ENCODE data around the gene ESYT2. TPM values are rescaled to one million over a fixed set of nuclear protein-coding genes. Genes with fewer than 3 reads are reported as not detected.

ESYT2 gene
- total RNA-seq, 1 experiment from 2014 or later = 39.0 TPM

DNA sequence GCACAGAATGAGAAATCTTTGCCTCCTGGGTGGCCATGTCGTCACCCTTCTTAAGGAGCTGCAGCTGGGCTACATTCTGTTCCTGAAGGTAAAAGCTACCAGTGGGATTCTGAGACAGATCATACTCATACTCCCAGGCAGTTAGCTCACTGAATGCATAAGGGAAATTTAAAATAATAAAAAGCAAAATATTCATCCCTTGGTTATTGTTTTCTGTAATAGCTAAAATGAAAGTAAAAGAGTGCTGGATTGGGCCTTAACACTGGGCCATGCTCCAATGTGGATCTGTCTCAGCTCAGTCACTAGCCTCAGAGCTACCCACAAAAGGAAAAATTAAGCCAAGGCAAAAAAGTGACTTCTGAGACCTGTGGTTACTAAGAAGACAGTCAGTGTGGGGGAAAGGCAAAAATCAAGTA is 18.1 kb upstream of the ESYT2 start:
- peaks cover 7 to 34% (median 14%) of the 10 kb centered on the region in 3 experiments for H3K36me3 Mint-ChIP-seq (ENCODE audit: insufficient read depth in 1 of 3, low read depth in 3 of 3)

More for the DNA sequence above, 18.1 kb upstream of the ESYT2 start:
- Histone ChIP-seq H4K8ac (replicated peaks; ENCODE audit: insufficient read length, low read depth, low read length) (no peak overlapping the region), H3K27me3 (ENCODE audit: insufficient read depth, low read length) (no peaks in the 10 kb centered on the region), H3K56ac (ENCODE audit: insufficient read length, low read depth, low read length) (no peak overlapping the region), H3T11ph (ENCODE audit: low read length) (no peak overlapping the region), H4K20me1 (ENCODE audit: control insufficient read depth, insufficient read depth, insufficient read length) (no peaks in the 10 kb centered on the region), H3K9ac (ENCODE audit: extremely low read depth, insufficient read length, low read length) (no peak overlapping the region), H3K27ac (ENCODE audit: insufficient read length, low read depth, low read length) (no peak overlapping the region), H4K5ac (ENCODE audit: insufficient read length, low read depth, low read length) (no peak overlapping the region), H4K91ac (ENCODE audit: insufficient read length, low read depth, low read length) (no peak overlapping the region), H2BK5ac (ENCODE audit: insufficient read length, low read length) (no peak overlapping the region), H3K14ac (ENCODE audit: insufficient read depth, low read length) (no peak overlapping the region), H3K79me2 (ENCODE audit: insufficient read depth, low read length) (no peaks in the 10 kb centered on the region), H3K23ac (ENCODE audit: insufficient read length, low read depth, low read length) (no peak overlapping the region), H2BK15ac (ENCODE audit: low read depth, low read length) (no peak overlapping the region), H2BK20ac (ENCODE audit: low read depth, low read length, poor library complexity, severe bottlenecking) (no peak overlapping the region), H3K18ac (ENCODE audit: insufficient read length, low read depth, low read length) (no peak overlapping the region), H3K4me2 (ENCODE audit: insufficient read depth, insufficient read length, low read length) (no peak overlapping the region), H2AK5ac (ENCODE audit: insufficient read length, low read length) (no peak overlapping the region), H2BK12ac (ENCODE audit: insufficient read length, low read depth, low read length) (no peak overlapping the region), H2BK120ac (ENCODE audit: low read depth, low read length, poor library complexity, severe bottlenecking) (no peak overlapping the region), H3K79me1 (ENCODE audit: insufficient read depth, low read depth, low read length, poor library complexity, severe bottlenecking) (no peaks in the 10 kb centered on the region), H3K4me1 (ENCODE audit: insufficient read depth, low read length) (peaks cover 4% of the 10 kb centered on the region; the same call in 1 of the 2 replicates), H3K9me3 (ENCODE audit: control insufficient read depth, low read depth, low read length) (peaks cover 17% of the 10 kb centered on the region), H3K23me2 (ENCODE audit: insufficient read length, low read depth, low read length, poor library complexity, severe bottlenecking) (no peaks in the 10 kb centered on the region), H2AFZ (ENCODE audit: low read length) (no peak overlapping the region), H3K4ac (ENCODE audit: low read depth, low read length) (no peak overlapping the region)
- H3K27me3 Mint-ChIP-seq (ENCODE audit: low read depth) = no peaks in the 10 kb centered on the region
- WGBS (ENCODE audit: extremely low coverage, insufficient read length, low lambda C conversion rate) = no CpG with 5 or more reads among the region's 1 CpG
- TF ChIP-seq, protein P1, sequence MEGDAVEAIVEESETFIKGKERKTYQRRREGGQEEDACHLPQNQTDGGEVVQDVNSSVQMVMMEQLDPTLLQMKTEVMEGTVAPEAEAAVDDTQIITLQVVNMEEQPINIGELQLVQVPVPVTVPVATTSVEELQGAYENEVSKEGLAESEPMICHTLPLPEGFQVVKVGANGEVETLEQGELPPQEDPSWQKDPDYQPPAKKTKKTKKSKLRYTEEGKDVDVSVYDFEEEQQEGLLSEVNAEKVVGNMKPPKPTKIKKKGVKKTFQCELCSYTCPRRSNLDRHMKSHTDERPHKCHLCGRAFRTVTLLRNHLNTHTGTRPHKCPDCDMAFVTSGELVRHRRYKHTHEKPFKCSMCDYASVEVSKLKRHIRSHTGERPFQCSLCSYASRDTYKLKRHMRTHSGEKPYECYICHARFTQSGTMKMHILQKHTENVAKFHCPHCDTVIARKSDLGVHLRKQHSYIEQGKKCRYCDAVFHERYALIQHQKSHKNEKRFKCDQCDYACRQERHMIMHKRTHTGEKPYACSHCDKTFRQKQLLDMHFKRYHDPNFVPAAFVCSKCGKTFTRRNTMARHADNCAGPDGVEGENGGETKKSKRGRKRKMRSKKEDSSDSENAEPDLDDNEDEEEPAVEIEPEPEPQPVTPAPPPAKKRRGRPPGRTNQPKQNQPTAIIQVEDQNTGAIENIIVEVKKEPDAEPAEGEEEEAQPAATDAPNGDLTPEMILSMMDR (conservative IDR thresholded peaks at IDR 0.05) = no peak
- DNase-seq = no peak
- H3K4me3 Mint-ChIP-seq = no peak overlapping the region
- H3K4me1 Mint-ChIP-seq = peaks cover 14% of the 10 kb centered on the region in 2 experiments
- H3K9me3 Mint-ChIP-seq = peaks cover 38 to 40% of the 10 kb centered on the region in 2 experiments
- H3K27ac Mint-ChIP-seq = no peak overlapping the region
